ENCODE data around the gene PHLPP1.

- no peak for TF ChIP-seq POLR2A (IDR thresholded peaks at IDR 0.05; ENCODE audit: low read length)
- no peak for TF ChIP-seq GATA1 (IDR thresholded peaks at IDR 0.05; ENCODE audit: low read depth, low read length)
Observed at GRCh38 chr18:62991389-62991788, 276.0 kb downstream of the PHLPP1 start.
